ENCODE results near the gene DHX32.
"Not testable (repeated sequence)": the region's sequence is repeated elsewhere in the genome, so short reads cannot be mapped to it uniquely, and the experiment has no call there.

DHX32 gene

GRCh38 chr10:125896088-125896934, 15.2 kb upstream of the DHX32 start, which contains the start of gene FANK1:
Gene FANK1 (plus strand): TSS chr10:125896564. CDS start chr10:125896643, 79 bp downstream.
- not testable (repeated sequence) for DNase-seq (ENCODE audit: low read depth, low spot score)

GRCh38 chr10:125895130-125896087, 14.3 kb upstream of the DHX32 start:
- not testable (repeated sequence) for DNase-seq (ENCODE audit: low read depth, low spot score)

GRCh38 chr10:125894176-125894575, 13.1 kb upstream of the DHX32 start:
- DNase-seq (ENCODE audit: low read depth, low spot score) = not testable (repeated sequence)

- not testable (repeated sequence) for DNase-seq (ENCODE audit: low read depth, low spot score)
Observed at GRCh38 chr10:125892402-125892801, 11.3 kb upstream of the DHX32 start.

- not testable (repeated sequence) for DNase-seq (ENCODE audit: low read depth, low spot score)
Observed at GRCh38 chr10:125889441-125889840, 8.3 kb upstream of the DHX32 start.

GRCh38 chr10:125886914-125887512, 5.9 kb upstream of the DHX32 start:
- no peak for DNase-seq (ENCODE audit: low read depth, low spot score)

GRCh38 chr10:125883211-125883610, 2.1 kb upstream of the DHX32 start:
- no peak for DNase-seq (ENCODE audit: low read depth, low spot score)

- no peak for DNase-seq (ENCODE audit: low read depth, low spot score)
Observed at GRCh38 chr10:125882596-125882995, 1.5 kb upstream of the DHX32 start.

- DNase-seq (ENCODE audit: low read depth, low spot score) = no peak
Observed at GRCh38 chr10:125880719-125881118, 373 bp downstream of the DHX32 start.

GRCh38 chr10:125878957-125879835, 1.9 kb downstream of the DHX32 start:
- DNase-seq (ENCODE audit: low read depth, low spot score) = peak; percentile 68

GRCh38 chr10:125871338-125871737, 9.8 kb downstream of the DHX32 start:
- no peak for DNase-seq (ENCODE audit: low read depth, low spot score)

GRCh38 chr10:125868372-125868975, 12.6 kb downstream of the DHX32 start:
- no peak for DNase-seq (ENCODE audit: low read depth, low spot score)

GRCh38 chr10:125866421-125867029, 14.6 kb downstream of the DHX32 start:
- no peak for DNase-seq (ENCODE audit: low read depth, low spot score)

- no peak for DNase-seq (ENCODE audit: low read depth, low spot score)
Observed at GRCh38 chr10:125865120-125865519, 16.0 kb downstream of the DHX32 start.

GRCh38 chr10:125859128-125859817, 21.8 kb downstream of the DHX32 start:
- no peak for DNase-seq (ENCODE audit: low read depth, low spot score)

- no peak for DNase-seq (ENCODE audit: low read depth, low spot score)
Observed at GRCh38 chr10:125857185-125857760, 23.8 kb downstream of the DHX32 start.

- no peak for DNase-seq (ENCODE audit: low read depth, low spot score)
Observed at GRCh38 chr10:125852487-125852886, 28.6 kb downstream of the DHX32 start.

GRCh38 chr10:125850766-125851731, 30.0 kb downstream of the DHX32 start:
- DNase-seq (ENCODE audit: low read depth, low spot score) = no peak
